Stimulated activated CD4-positive, alpha-beta T cell treated with anti-CD3 and anti-CD28 coated beads, Interleukin-15, amount 100 ng/mL, for 1 hour (primary cell): Measurements from ENCODE around the gene PTPRA.
"Not testable (repeated sequence)": the region's sequence is repeated elsewhere in the genome, so short reads cannot be mapped to it uniquely, and the experiment has no call there.

ENCODE experiments used
- DNase-seq, 2 donors: peaks; one replicate each; pipeline ENCODE4 v3.0.0-alpha.2; 2020; ENCODE audit warnings: low read depth in 1 of 2, low spot score in 1 of 2

The PTPRA gene

GRCh38 chr20:3037654-3038053 lies 164.4 kb downstream of the PTPRA start:
- DNase-seq, result no peak

- DNase-seq, result no peak
These were observed 165.2 kb downstream of the PTPRA start for GRCh38 chr20:3038454-3038853.

GRCh38 chr20:3039426-3039825 lies 166.1 kb downstream of the PTPRA start:
- DNase-seq, result no peak

GRCh38 chr20:3040086-3040485 lies 166.8 kb downstream of the PTPRA start:
- DNase-seq, result no peak

GRCh38 chr20:3041854-3042409 lies 168.7 kb downstream of the PTPRA start:
- DNase-seq, result no peak

GRCh38 chr20:3042625-3043024 lies 169.3 kb downstream of the PTPRA start:
- DNase-seq, result no peak

- no peak for DNase-seq
These were observed 170.0 kb downstream of the PTPRA start, which contains the start of gene GNRH2 for GRCh38 chr20:3043322-3043721. Gene GNRH2 (plus strand): TSS chr20:3043622. CDS start chr20:3044415, 793 bp downstream.

- DNase-seq, result no peak
These were observed 171.2 kb downstream of the PTPRA start for GRCh38 chr20:3044336-3044965.

GRCh38 chr20:3045042-3045815 lies 171.9 kb downstream of the PTPRA start:
- DNase-seq, result no peak

- DNase-seq, result peak; percentile 56 to 74
These were observed 172.8 kb downstream of the PTPRA start, which contains the start of gene MRPS26 for GRCh38 chr20:3045816-3046676. Gene MRPS26 (plus strand): TSS chr20:3046052. CDS start chr20:3046069, 17 bp downstream.

- no peak for DNase-seq
These were observed 173.6 kb downstream of the PTPRA start for GRCh38 chr20:3046677-3047462.

- DNase-seq, result no peak
These were observed 174.5 kb downstream of the PTPRA start for GRCh38 chr20:3047486-3048419.

- no peak for DNase-seq
These were observed 178.2 kb downstream of the PTPRA start for GRCh38 chr20:3051385-3052019.

GRCh38 chr20:3059489-3059888 lies 186.2 kb downstream of the PTPRA start:
- no peak for DNase-seq

GRCh38 chr20:3064119-3064518 lies 190.8 kb downstream of the PTPRA start:
- DNase-seq, result not testable (repeated sequence)

GRCh38 chr20:3067139-3068014 lies 194.1 kb downstream of the PTPRA start:
- no peak for DNase-seq

GRCh38 chr20:3068075-3068474 lies 194.8 kb downstream of the PTPRA start:
- DNase-seq, result no peak
